Keratinocyte (primary cell): ENCODE measurements around the gene RNF157. TPM values are rescaled to one million over a fixed set of nuclear protein-coding genes. Genes with fewer than 3 reads are reported as not detected.

Experiments used
- DNase-seq: peaks from one replicate; pipeline ENCODE4 v3.0.0-alpha.2; 2011; ENCODE audit warnings: low read depth, missing footprints, low spot score
- FAIRE-seq: peaks from 2 replicates; lab custom pipeline; 2011; peaks lifted over from hg19 to GRCh38; lab: Jason Lieb, UNC
- H2AFZ ChIP-seq: 2 replicates; pipeline ENCODE4 v1.6.0; 2012; ENCODE audit warnings: low read length, control low read depth, inconsistent platforms; ENCODE audit not compliant: control insufficient read depth
- H3K27ac ChIP-seq: 2 replicates; pipeline ENCODE4 v1.5.1; 2011; ENCODE audit warnings: low read length; ENCODE audit not compliant: control insufficient read depth, insufficient read depth
- H3K27me3 ChIP-seq: 3 replicates; pipeline ENCODE4 v1.6.0; 2011; ENCODE audit warnings: low read length; ENCODE audit not compliant: control insufficient read depth, insufficient read depth; ENCODE audit errors: extremely low read depth
- H3K36me3 ChIP-seq, 2 experiments: 2 replicates in 1 of 2; 3 replicates in 1 of 2; pipeline ENCODE4 v1.5.1; 2011; ENCODE audit warnings: low read length in 2 of 2, mild to moderate bottlenecking in 1 of 2; ENCODE audit not compliant: control insufficient read depth in 2 of 2, insufficient read depth in 2 of 2; ENCODE audit errors: extremely low read depth in 1 of 2
- H3K4me1 ChIP-seq: 3 replicates; pipeline ENCODE4 v1.5.1; 2011; ENCODE audit warnings: low read length; ENCODE audit not compliant: control insufficient read depth, insufficient read depth; ENCODE audit errors: extremely low read depth
- H3K4me2 ChIP-seq: 3 replicates; pipeline ENCODE4 v1.6.0; 2011; ENCODE audit warnings: low read depth, low read length; ENCODE audit not compliant: control insufficient read depth, insufficient read depth; ENCODE audit errors: extremely low read depth
- H3K4me3 ChIP-seq, 3 experiments: fragments of 200-600 bp in 1 of 3; sonication (generic) in 1 of 3; 2 replicates in 2 of 3; 3 replicates in 1 of 3; pipeline ENCODE4 v1.5.1; 2011 to 2016; ENCODE audit warnings: low read length in 3 of 3, mild to moderate bottlenecking in 3 of 3, control low read depth in 2 of 3, inconsistent platforms in 1 of 3, low read depth in 1 of 3, mixed read lengths in 1 of 3, mixed run types in 1 of 3, moderate library complexity in 1 of 3; ENCODE audit not compliant: control insufficient read depth in 2 of 3, insufficient read depth in 2 of 3; ENCODE audit errors: extremely low read depth in 1 of 3
- H3K79me2 ChIP-seq: 2 replicates; pipeline ENCODE4 v1.6.0; 2012; ENCODE audit warnings: low read length; ENCODE audit not compliant: control insufficient read depth, insufficient read depth
- H3K9ac ChIP-seq: 3 replicates; pipeline ENCODE4 v1.6.0; 2011; ENCODE audit warnings: low read length; ENCODE audit not compliant: control insufficient read depth, insufficient read depth; ENCODE audit errors: extremely low read depth
- H3K9me1 ChIP-seq: 3 replicates; pipeline ENCODE4 v1.6.0; 2011; ENCODE audit warnings: low read length; ENCODE audit not compliant: control insufficient read depth, insufficient read depth; ENCODE audit errors: extremely low read depth
- H3K9me3 ChIP-seq: 2 replicates; pipeline ENCODE4 v1.5.1; 2012; ENCODE audit warnings: low read depth, low read length; ENCODE audit not compliant: control insufficient read depth
- H4K20me1 ChIP-seq: 3 replicates; pipeline ENCODE4 v1.6.0; 2011; ENCODE audit warnings: low read length; ENCODE audit not compliant: control insufficient read depth, insufficient read depth; ENCODE audit errors: extremely low read depth
- EZH2 ChIP-seq: IDR thresholded peaks from one replicate; pipeline ENCODE4 v1.6.1; 2012; ENCODE audit warnings: inconsistent platforms, mild to moderate bottlenecking, low read length, moderate library complexity
- dilution Hi-C: fragments of 300-500 bp; cut with MboI; formaldehyde crosslinking; loops from one replicate; pipeline ENCODE4 v1.7.0; 2020; ENCODE audit warnings: low sequenced_read_pairs; ENCODE audit not compliant: extremely low pct_ligation_motif_present
- polyA plus RNA-seq, 5 experiments: library from polyadenylated mRNA; depleted of rRNA in 3 of 5; stranded (reverse) in 3 of 5; stranded (forward) in 1 of 5; unstranded in 1 of 5; fragments of >200 nt; gene quantifications; 1 replicate in 1 of 5; 2 replicates in 3 of 5; 3 replicates in 1 of 5; pipeline versions ENCODE4 v1.2.1 to v1.2.3, GENCODE V29; 2011 to 2012; ENCODE audit warnings: missing spikeins in 2 of 5, low read depth in 1 of 5, low replicate concordance in 1 of 5
- TF ChIP-seq, protein P1 (sequence below), 3 experiments: IDR thresholded peaks in 1 of 3; conservative IDR thresholded peaks in 1 of 3; optimal IDR thresholded peaks in 1 of 3; 2 replicates in 2 of 3; 3 replicates in 1 of 3; pipeline versions ENCODE3 to v1.5.1; 2011; ENCODE audit warnings: low read length in 3 of 3, mild to moderate bottlenecking in 3 of 3, moderate library complexity in 2 of 3, control low read depth in 1 of 3, inconsistent platforms in 1 of 3; ENCODE audit not compliant: insufficient read depth in 2 of 3; ENCODE audit errors: extremely low read depth in 1 of 3

RNF157 gene
- polyA plus RNA-seq, 1 donor (not counting 4 experiments of a cell fraction or from before 2014, with no cell fraction given): not detected

DNA sequence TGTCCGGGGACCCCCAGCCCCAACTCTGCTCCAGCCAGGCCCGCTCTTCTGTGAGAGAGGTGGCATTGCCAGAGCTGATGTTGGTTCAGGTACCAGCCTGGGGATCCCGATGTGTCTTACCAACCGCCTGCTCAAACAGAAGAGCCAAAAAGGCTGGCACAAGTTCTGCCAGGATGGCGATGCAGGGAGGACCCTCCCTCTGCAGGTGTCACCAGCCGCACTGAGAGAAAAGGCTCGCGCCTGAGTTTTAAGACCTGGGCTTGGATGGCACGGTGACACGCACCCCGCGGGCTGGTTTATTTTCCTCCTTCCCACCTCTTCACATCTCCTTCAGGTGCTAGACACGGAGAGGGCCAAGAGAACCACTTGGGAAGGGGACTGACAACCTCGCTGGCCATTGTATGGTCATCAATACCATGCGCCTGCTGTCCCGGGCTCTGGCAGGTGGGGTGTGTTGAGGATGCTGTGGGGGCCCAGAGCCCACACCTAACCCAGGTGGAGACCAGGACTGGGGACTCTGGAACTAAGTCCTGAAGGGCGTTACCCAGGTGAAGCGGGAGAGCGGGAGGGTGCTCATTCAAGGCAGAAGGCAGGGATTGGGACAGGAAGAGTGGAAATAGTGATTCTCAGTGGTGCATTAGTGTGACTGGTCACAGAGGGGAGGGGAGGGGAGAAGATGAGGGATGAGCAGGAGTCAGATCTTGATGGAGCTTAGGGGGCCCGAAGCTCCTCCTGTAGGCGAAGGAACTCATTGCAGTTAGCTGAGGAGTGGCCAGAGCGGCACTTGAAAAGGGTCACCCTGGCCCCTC, 115.5 kb downstream of the RNF157 start:
- Histone ChIP-seq H3K9ac (no peak overlapping the region), H3K4me3 (no peak overlapping the region), H3K27ac (no peak overlapping the region), H3K27me3 (peaks cover 5% of the 10 kb centered on the region), H3K9me1 (no peaks in the 10 kb centered on the region), H3K36me3 (no peaks in the 10 kb centered on the region), H3K4me2 (no peak overlapping the region), H3K9me3 (no peaks in the 10 kb centered on the region), H4K20me1 (no peaks in the 10 kb centered on the region), H3K4me1 (peaks cover 3% of the 10 kb centered on the region), H3K79me2 (no peaks in the 10 kb centered on the region), H2AFZ (no peak overlapping the region)
- FAIRE-seq (no peak), DNase-seq (no peak)
- TF ChIP-seq, protein P1, sequence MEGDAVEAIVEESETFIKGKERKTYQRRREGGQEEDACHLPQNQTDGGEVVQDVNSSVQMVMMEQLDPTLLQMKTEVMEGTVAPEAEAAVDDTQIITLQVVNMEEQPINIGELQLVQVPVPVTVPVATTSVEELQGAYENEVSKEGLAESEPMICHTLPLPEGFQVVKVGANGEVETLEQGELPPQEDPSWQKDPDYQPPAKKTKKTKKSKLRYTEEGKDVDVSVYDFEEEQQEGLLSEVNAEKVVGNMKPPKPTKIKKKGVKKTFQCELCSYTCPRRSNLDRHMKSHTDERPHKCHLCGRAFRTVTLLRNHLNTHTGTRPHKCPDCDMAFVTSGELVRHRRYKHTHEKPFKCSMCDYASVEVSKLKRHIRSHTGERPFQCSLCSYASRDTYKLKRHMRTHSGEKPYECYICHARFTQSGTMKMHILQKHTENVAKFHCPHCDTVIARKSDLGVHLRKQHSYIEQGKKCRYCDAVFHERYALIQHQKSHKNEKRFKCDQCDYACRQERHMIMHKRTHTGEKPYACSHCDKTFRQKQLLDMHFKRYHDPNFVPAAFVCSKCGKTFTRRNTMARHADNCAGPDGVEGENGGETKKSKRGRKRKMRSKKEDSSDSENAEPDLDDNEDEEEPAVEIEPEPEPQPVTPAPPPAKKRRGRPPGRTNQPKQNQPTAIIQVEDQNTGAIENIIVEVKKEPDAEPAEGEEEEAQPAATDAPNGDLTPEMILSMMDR (optimal IDR thresholded peaks at IDR 0.05 in 1 of 3, IDR thresholded peaks at IDR 0.05 in 1 of 3, conservative IDR thresholded peaks at IDR 0.05 in 1 of 3; ENCODE audit: extremely low read depth in 1 of 3, insufficient read depth in 2 of 3, low read length in 3 of 3): peak; percentile 20 to 39 (median 22)
- no peak for TF ChIP-seq EZH2
- dilution Hi-C loops: no loop called here

- Histone ChIP-seq H3K27ac (no peak overlapping the region), H3K27me3 (peaks cover 5% of the 10 kb centered on the region), H2AFZ (no peak overlapping the region), H3K9ac (no peak overlapping the region), H3K4me2 (no peak overlapping the region), H3K79me2 (no peaks in the 10 kb centered on the region), H4K20me1 (no peaks in the 10 kb centered on the region), H3K9me1 (no peaks in the 10 kb centered on the region), H3K4me3 (no peak overlapping the region), H3K9me3 (no peaks in the 10 kb centered on the region), H3K4me1 (peaks cover 3% of the 10 kb centered on the region), H3K36me3 (no peaks in the 10 kb centered on the region)
- FAIRE-seq: no peak
- DNase-seq: no peak
- TF ChIP-seq, protein P1 (optimal IDR thresholded peaks at IDR 0.05 in 1 of 3, IDR thresholded peaks at IDR 0.05 in 1 of 3, conservative IDR thresholded peaks at IDR 0.05 in 1 of 3; ENCODE audit: extremely low read depth in 1 of 3, insufficient read depth in 2 of 3, low read length in 3 of 3): no peak
- no peak for TF ChIP-seq EZH2
- dilution Hi-C loops: no loop called here
These were observed 116.3 kb downstream of the RNF157 start for GRCh38 chr17:76123749-76124581.
